GM19035 (cell line): ENCODE measurements around the gene CD28.
A peak's percentile ranks its signal among the peaks of the same experiment; 100 is the strongest.

Experiments
- ATAC-seq: cut with Tn5 transposase; IDR thresholded peaks from one replicate; pipeline ENCODE4 v1.9.1; 2021; ENCODE audit not compliant: unreplicated experiment

Gene CD28

DNA sequence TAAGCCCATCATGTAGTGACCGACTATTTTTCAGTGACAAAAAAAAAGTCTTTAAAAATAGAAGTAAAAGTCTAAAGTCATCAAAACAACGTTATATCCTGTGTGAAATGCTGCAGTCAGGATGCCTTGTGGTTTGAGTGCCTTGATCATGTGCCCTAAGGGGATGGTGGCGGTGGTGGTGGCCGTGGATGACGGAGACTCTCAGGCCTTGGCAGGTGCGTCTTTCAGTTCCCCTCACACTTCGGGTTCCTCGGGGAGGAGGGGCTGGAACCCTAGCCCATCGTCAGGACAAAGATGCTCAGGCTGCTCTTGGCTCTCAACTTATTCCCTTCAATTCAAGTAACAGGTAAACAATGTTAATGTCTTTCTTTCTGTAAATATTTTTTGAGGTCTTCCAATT is at the start of gene CD28:
TSS of gene CD28 (plus strand) at position 237 of the 400 bp plus-strand sequence. CDS start at position 295, 58 bp downstream.
- ATAC-seq: peak; percentile 99

DNA sequence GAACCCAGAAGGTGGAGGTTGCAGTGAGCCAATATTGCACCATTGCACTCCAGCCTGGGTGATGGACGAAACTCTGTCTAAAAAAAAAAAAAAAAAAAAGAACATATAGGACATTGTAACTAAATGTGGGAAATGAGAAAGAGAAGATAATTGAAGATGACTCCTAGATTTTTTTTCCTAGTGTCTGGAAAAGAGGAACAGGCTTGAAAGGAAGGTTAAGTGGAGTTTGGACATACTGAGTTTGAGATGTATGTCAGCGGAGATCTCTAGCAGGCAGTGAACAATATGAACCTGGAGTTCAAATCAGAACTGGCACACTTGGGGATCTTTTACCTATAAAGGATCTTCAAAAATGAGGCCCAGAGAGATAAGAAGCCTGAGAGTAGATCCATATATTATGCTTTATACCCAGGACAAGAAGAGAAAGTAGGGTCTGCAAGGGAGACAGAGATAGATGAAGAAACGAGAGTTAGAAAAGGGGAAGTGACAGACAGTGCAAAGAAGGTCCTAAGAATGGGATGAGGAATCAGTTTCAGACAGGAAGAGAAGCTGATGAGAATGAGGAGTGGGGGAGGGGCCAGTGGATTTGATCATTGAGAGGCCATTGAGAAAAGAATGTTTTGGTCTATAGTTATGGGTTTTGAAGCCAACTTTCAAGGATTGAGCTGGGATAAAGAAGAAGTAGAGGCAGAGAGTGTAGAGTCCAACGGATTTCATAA is 46.9 kb upstream of the CD28 start:
- ATAC-seq: no peak

- no peak for ATAC-seq
Measured at GRCh38 chr2:203660465-203660864, 46.0 kb upstream of the CD28 start.

DNA sequence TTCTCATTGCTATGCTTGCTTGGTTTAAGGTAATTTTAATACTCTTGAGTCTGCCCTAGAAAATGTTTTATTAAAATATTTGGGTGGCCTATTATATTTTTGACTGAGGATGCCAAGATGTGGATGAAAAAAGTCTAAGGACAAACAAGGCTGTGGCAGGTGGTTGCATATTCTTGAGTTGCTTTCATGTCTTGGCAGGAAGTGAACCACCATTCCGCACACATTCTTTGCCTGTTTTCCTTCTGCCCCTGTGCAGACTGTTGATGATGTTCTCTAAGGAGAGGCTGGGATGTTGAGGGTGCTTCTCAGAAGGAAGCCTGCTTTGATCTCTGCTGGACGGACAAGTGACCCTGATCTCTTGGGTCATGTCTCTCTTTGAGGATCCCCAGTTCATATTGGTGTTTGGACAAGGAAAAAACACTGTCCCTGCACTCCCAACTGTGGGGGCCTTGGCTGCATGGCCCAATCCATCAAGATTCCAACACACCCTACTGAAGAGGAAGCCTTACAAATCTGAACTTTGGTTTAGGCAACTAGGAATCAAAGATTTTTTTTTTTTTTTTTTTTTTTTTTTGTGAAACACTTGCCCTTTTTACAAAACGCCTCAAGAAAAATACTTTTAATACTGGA is 45.0 kb upstream of the CD28 start:
- no peak for ATAC-seq

GRCh38 chr2:203662487-203662886 is 44.0 kb upstream of the CD28 start:
- no peak for ATAC-seq

DNA sequence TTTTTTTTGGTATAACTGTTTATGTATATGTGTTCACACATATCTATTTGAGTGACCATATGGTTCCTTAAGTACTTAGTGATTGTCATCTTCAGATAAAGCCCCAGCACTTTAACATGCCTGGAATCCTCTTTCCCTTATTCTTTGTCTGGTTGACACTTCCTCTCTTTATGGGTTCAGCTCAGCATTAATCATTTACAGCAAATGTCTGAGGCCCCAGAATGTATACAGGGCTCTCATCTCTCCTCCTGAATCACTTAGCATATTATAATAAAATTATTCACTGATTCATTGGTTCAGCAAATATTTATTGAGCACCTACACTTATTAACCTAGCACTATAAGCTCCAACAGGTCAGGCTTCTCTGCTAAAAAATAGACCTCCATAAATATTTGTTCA is 43.5 kb upstream of the CD28 start:
- no peak for ATAC-seq

DNA sequence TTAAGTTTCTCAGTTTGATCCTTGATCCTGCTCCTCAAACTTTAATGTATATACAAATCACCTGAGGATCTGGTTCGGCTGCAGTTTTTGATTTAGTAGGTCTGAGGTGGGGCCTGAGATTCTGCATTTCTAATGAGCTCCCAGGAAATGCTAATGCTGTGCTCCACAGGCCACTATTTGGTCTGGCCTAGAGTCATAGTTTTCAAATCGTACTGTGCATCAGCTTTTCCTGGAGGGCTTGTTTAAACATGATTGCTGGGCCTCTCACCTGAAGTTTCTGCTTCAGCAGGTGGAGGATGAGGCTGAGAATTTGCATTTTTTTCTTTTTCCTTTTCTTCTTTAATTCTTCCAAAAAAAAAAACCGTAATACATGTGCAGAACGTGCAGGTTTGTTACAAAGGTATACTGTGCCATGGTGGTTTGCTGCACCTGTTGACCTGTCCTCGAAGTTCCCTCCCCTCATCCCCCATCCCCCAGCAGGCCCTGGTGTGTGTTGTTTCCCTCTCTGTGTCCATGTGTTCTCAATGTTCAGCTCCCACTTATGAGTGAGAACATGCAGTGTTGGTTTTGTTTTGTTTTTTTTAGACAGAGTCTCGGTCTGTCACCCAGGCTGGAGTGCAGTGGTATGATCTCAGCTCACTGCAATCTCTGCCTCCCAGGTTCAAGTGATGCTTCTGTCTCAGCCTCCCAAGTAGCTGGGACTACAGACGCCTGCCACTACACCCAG is 42.2 kb upstream of the CD28 start:
- ATAC-seq: no peak

DNA sequence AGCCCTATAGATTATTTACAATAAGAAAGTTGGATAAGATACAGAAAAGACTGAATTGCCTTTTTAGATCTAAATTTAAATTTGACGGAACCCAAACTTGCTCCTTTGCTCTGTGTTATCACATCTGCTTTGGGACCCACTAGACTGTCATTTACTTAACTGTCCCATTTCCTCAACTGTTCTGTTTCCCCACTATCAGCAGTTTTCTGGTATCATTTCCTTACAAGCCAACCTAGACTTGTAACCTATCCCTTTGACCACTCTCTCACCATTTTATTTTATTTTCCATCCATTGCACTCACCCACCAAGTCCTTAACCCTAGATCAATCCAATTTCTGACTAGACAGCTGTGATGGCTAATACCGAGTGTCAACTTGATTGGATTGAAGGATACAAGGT is 38.6 kb upstream of the CD28 start:
- ATAC-seq: no peak

GRCh38 chr2:203669820-203670219 is 36.6 kb upstream of the CD28 start:
- no peak for ATAC-seq

GRCh38 chr2:203670939-203671338 is 35.5 kb upstream of the CD28 start:
- ATAC-seq: no peak

DNA sequence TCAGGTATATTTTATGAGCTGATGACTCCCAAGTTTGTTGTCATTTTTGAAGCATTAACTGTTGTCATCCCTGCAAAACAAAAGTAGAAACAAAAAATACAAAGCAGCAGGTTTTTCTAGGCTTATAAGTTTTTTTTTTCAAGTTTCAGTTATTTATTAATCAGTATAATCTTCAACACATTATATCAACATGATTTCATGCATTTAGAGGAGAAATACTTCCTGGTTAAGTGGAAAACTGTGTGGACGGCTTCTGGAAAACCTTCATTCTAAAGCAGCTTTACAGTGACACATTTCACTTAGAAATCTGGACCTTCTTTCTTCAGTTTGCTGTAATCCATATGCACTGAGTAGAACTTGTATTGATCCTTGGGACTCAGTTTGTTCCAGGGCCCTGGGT is 34.6 kb upstream of the CD28 start:
- ATAC-seq: no peak

- no peak for ATAC-seq
Measured at GRCh38 chr2:203672856-203673255, 33.6 kb upstream of the CD28 start.

DNA sequence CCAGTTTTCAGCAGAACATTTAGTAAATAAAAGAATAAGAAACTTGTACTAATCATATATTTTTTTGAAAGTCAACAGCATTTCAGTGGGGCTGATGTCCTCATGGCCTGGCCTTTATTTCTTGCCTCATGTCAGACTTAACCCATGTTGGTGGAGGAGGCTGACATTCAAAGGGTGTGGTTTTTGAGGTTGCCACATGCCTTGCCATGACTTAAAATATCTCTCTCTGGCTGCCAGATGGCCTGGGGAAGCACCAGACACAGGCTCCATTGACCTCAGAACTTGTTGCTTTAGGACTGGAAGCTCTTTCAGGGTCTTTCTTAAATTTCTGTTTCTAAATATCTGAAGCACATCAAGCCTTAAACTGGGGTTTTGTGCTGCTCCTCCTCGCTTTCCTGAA is 32.5 kb upstream of the CD28 start:
- ATAC-seq: peak; percentile 97

DNA sequence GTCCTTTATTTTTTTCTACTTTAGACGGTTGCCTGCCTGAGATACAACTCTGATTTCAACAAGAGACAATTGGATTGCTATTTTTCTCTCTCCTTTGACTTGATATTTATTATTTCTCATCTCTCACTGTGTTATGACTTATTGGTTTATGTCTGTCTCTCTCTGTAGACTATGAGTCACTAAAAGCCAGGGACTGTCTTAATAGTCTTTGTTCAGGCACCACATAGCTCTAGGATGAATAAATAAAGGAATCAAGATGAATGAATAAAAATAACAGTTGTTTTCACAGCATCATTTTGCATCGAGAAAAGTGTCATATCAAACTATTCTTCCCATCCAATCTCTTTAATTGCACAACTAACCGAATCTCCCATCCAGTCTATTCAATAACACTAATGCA is 31.4 kb upstream of the CD28 start:
- no peak for ATAC-seq

- ATAC-seq: no peak
Measured at GRCh38 chr2:203678971-203679370, 27.5 kb upstream of the CD28 start.

DNA sequence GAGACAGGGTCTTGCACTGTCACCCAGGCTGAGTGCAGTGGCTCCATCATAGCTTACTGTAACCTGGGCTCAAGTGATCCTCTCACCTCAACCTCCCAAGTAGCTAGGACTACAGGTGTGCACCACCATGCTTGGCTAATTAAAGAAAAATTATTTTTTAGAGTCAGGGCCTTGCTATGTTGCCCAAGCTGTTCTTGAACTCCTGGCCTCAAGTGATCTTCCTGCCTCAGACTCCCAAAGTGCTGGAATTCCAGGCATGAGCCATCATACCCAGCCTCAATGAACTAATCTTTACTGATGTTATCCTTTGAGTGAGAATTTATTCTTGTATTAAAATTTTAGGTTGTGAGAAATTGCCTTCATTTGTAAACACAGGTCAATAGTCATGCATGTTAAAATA is 27.0 kb upstream of the CD28 start:
- no peak for ATAC-seq

DNA sequence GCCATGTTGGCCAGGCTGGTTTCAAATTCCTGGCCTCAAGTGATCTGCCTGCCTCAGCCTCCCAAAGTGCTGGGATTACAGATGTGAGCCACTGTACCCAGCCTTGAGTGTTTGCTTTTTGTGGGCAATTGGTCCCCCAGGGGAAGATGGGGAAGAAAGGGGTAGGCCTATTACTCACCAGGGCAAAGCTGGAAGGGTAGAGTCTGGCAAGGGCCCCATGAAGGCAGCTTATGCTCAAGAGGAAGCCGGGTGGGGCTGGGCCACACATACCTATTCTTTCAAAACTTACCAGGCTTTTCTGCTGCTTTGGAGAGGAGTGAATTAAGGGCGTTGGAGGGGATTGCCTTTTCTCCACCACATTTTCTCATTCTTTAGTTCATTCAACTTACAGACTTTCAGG is 24.5 kb upstream of the CD28 start:
- ATAC-seq: no peak

DNA sequence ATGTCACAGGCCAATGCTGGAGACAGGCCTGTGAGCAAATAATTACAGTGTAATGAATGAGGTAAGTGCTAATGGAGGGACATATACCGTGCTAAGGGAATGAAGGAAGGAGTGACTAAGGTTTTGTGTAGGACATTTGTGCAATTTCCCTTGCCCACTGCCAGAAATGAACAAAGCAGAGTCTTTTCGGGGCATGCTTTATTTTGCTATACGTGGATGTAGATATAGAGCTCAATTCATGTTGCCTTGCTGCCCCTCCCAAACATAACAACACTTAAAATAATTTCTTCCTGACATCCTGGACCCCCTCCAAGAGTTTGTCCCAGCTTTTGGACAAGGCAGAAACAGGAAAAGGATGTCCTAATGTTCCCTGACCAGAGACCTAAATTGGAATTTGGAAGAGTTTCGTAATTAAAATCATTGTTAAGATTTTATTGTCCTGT is 23.7 kb upstream of the CD28 start:
- no peak for ATAC-seq

DNA sequence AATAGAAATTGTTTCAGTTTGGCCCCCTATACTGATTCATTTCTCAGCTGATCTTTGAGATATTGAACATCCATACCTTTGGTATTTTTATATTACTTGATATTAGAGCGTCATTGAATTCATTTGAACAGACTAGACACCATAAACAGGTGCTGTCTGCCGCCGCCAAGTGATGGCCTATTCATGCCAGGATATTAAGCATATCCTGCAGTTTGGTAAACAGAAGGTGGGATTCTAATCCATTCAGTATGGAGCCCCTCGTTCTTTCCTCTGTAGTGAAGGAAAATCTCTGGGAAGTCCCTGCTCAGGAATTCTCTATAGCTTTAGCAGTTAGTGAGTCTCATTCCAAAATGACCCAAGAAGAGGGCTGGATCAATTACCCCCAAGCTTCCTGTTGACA is 23.0 kb upstream of the CD28 start:
- ATAC-seq: no peak

GRCh38 chr2:203683932-203684556 is 22.4 kb upstream of the CD28 start:
- ATAC-seq: peak; percentile 69

GRCh38 chr2:203685081-203685621 is 21.3 kb upstream of the CD28 start:
- ATAC-seq: no peak
